Mesangial cell (primary cell): ENCODE results near the gene HMCN2. TPM values are rescaled to one million over a fixed set of nuclear protein-coding genes. Genes with fewer than 3 reads are reported as not detected.

ENCODE experiments used
- total RNA-seq: library from RNA; depleted of rRNA; stranded (reverse); fragments of >200 nt; gene quantifications from 2 replicates; pipeline ENCODE4 v1.2.3, GENCODE V29; 2015

The HMCN2 gene
- total RNA-seq, result under 0.01 TPM in 1 of 2 replicates, not detected in the other

DNA sequence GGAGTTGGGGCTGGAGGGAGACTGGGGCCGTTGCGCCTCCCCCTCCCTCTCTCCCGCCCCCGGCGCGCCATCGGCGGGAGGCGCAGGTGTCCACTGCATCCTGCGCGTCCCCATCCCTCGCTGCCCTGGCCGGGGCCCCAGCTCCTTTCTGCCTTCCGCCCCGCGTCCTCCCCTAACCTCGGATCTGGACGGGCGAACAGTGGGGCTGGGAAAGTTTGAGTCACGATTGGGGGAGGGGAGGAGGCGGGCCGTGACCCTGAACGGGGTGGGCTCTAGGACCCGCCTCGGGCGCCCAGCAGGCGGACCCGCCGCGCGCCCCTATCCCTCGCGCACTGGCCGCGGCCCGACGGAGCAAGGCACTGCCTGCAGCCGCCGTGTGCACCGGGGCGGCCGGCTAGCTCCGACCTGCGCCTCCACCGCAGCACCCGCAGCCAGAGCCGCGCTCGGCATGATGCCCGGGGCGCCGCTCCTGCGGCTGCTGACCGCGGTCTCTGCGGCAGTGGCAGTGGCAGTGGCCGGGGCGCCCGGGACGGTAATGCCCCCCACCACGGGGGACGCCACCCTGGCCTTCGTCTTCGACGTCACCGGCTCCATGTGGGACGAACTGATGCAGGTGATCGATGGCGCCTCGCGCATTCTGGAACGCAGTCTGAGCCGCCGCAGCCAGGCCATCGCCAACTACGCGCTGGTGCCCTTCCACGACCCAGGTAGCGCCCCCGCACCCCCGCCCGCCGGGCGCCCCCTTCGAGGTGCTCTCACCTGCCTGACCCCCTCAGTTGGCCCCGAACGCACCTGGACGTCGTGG, at the start of gene HMCN2:
TSS of gene HMCN2 (plus strand) at position 330 of the 805 bp plus-strand sequence. CDS start at position 449, 119 bp downstream.

DNA sequence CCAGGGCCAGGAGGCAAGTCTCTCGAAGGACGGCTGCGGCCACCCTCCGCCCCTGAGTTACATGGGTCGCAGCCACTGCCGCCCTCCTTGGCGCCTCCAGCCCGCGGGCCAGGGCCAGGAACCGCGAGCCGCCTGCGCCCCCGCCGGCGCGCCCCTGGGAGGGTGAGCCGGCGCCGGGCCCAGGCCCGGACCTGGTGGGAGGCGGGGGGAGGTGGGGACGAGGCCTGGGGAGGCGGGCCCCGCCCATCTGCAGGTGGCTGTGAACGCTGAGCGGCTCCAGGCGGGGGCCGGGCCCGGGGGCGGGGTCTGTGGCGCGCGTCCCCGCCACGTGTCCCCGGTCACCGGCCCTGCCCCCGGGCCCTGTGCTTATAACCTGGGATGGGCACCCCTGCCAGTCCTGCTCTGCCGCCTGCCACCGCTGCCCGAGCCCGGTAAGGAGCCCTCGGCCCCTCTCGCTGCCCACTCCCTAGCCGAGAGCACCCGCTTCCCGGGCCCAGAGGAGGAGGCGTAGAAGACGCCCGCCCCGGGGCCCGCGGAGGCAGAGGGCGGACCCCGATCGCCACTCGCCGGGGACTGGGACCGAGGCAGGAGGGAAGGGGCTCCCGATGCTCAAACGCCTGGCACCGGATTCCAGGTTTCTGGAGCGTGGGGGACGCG, 179.1 kb downstream of the HMCN2 start, which contains the start of gene ASS1:
TSS of gene ASS1 (plus strand) at position 397 of the 657 bp plus-strand sequence. CDS start 7,268 bp downstream, outside the sequence.

Other genes with a start within 250 kb of the HMCN2 start
- 6.5 and 11.0 TPM in 2 replicates for gene FNBP1, start 222.6 kb upstream of the HMCN2 start, total RNA-seq
- 16.8 and 32.3 TPM in 2 replicates for gene GPR107, start 211.9 kb upstream of the HMCN2 start, total RNA-seq
- gene NCS1, start 93.4 kb upstream of the HMCN2 start, total RNA-seq, result 63.6 and 79.5 TPM in 2 replicates
- 5.1 and 47.5 TPM in 2 replicates for gene ASS1, start 179.2 kb downstream of the HMCN2 start, total RNA-seq